Stimulated activated CD4-positive, alpha-beta T cell treated with anti-CD3 and anti-CD28 coated beads, Interleukin-4, amount 100 ng/mL, for 1 hour (primary cell): ENCODE measurements around the gene P3H2.

Source experiments
- DNase-seq: peaks from one replicate; pipeline ENCODE4 v3.0.0-alpha.2; 2020

P3H2 gene

DNA sequence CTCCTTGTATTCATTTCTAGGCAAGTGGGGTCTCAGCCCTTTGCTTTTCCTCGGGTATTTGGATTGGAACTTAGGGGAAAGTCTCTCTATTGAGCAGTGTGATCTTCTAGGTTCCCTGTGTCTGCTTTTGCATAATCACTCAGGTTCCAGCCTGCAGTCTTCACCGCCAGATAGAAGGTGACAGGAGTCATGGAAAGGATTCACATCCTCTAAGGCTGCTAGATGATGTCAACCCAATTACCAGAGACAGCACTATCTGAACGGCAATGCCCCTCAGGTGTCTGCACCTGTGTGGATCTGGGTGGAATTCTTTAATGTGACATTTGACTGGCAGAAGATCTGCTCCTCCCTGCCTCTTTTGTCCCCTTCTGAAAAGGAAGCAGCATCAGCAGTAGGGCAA is 177.7 kb downstream of the P3H2 start:
- DNase-seq: no peak

DNA sequence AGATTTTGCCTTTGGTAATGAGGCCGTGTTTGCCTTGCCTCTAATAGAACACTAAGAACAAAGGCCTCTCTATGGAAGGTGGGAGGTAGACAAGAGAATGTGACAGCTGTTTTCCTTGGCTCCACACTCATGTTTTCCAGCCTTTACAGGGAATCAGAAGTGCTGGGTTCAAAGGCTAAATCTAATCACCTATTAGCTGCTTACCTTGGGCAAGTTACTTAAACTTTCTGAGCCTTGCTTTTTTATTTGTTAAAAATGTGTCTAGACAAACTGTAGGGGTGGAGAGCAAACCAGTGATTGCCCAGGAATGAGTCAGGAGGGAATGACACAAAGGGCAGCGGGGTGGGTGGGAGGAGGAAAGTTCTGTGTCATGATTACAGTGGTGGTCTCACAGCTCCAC is 179.0 kb downstream of the P3H2 start:
- DNase-seq: no peak

DNA sequence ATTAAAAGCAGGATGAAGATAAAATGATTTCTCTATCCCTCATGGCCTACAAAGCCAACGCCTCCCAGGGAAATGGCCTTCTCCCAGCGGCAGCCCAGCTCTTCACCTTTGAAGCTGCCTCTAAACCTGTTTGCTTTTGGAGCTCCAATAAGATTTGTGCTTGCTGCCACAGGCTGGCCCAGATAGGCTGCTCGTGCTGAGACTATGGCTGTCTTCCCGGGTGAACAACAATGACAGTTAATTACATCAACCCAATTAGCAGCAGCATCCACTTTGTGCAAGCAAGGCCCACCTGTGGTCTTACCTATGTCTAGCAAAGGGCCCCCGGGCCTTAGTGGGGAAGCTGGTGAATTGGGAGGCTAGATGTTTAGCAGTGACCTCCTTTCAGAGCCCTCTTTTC is 179.6 kb downstream of the P3H2 start:
- no peak for DNase-seq

DNA sequence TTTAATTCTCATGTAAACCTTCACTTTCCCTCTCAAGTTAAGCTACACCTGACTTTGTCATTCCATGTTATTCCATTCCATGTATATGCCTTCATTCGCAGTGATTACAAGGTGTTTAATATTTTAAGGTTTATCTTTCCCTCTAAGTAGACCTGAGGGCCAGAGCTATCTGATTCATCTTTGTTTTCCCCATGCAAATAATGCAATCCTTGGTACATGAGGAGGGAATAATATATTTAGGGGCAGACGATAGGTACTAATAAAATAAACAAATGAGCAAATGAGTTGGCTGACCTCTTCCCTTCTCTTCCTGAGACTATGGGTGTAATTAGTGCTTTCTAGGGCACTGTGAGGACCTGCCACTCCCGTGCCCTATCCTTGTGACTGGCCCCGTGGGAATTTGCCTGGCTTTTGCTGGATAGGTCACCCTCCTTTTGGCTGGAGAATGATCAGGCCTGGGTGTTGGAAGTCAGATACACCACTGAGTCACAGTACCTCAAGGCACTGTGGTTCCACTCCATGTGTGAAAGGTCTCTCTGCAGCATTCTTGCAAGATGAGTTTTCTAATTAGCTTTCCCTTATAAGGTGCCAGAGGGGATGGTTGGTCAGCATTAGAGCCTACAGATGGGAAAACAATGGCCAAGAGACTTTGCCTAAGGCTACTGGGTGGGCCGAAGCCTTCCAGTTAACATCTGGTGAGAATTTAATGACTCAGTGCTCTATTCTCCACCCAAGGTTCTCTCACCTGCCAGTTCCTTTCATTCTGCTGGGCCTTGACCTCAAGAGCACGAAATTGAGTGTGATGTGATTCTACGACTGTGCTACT is 183.2 kb downstream of the P3H2 start:
- DNase-seq: no peak

DNA sequence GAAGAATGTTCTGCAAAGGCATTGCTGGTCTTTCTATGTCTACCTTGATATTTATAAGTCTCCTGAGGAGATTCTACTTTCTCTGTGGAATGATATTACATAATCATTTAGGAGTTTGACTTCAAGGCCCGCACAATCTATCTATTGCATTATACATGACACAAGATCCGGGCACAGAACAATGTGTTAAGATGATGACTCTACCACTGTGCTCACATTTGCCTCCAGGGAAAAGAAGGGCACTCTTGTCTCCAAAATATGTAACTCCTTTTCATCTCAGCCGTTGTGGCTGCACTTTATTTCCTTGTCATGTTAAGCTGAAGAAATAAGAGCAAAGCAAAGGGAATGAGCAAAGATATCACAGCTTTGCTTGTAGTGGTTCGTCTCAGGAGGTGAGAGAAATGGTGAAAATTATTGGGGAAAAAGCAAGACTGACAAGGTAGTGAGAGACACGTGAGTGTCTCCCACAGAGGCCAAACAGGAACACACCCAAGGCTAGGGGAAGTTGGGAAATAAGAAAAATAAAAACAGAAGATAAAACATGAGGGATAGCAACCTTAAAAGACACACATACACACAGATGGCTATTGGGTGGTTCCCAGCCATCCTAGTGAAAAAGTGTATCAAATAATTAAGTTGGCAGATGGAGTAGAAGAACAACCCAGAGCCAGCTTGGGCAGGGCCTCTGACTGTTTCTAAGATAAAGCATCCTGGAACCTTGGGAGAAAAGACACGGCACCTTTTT is 184.3 kb downstream of the P3H2 start:
- no peak for DNase-seq

DNA sequence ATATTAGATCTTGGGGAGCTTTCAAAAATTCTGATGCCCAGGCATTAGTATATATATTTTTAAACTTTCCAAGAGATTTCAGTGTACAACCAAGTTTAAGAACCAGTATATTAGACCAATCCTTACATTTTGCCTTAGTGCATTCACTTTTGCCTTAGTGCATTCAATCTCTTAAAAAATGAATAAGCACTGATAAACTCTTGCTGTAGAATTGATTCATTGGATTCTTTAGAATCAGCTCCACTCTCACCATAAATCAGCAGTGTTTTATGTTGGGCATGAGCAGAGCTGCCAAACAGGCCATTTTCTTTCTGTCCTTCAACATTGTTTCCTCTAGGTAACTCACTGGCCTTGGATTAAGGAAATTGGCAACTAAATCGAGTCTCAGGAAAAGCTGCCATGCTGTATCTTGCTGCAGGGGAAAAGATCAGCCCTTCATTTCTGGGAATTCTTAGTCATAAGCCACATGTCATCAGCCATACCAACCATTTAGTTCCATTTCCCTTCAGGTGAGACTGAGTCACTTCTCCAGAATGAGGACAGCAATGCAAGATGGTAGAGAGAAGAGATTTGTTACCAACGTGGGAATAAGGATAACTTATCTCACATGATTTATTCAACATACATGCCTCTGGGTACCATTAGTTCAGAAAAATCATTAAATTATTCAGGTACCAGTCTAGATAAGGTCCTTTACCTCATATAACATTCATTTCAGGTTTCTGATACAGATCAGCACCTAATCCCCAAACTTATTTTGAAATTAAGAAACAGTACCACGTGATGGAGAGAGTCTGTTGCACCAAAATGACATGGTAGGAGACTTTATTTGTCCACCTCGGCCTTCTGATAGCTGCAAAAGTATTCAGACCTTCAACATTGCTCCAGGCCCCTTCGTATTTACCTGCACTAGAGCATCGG is 192.5 kb downstream of the P3H2 start:
- DNase-seq: no peak

DNA sequence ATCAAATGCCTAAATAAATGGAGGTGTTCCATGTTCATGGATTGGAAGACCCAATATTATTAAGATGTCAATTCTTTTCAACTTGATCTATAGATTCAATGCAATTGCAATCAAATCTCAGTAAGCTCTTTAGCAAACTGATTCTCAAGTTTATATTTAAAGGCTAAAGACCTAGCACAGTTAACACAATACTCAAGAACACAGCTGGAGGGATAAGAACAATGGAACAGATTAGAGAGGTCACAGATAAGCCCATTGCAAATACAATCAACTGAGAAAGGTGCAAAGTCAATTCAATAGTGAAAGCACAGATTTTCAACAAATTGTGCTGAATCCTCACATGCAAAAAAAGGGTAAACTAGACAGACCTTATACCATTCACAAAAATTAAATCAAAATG is 198.9 kb downstream of the P3H2 start:
- no peak for DNase-seq

DNA sequence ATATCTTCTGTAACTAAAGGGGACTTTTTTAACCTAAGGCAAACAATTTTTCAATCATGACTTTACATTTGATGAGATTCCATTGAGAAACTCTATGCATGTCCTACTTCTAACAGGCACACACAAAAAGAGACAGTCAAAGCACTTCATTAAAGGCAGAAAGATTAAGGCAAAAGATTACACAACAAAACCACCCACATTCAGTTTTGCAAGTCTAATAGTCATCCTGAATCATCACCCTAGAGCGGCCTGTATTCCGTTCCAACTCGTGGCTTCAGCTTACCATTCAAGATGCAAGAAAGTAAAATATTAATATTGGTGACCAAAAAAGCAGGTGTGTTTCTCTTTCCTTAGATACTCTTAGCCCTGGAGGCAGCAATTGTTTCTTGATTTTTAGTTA is 205.9 kb downstream of the P3H2 start:
- DNase-seq: no peak

DNA sequence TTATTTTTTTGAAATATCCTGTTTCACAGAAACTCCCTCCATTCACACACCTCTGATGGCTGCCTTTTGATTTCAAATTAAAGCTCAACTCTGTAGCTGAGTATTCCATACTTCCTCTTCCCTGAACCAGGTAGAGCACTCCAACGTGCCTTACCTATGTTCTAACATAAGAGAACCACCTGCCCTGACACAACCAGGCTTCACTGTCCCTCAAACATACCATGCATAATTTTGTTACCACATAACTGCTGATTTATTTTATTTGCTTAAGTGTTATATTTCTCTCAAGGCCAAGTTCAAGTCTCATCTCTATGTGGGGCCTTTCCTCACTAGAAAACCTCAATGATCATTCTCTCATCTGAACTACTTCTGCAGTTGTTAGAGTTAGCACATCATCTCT is 209.7 kb downstream of the P3H2 start:
- DNase-seq: no peak

DNA sequence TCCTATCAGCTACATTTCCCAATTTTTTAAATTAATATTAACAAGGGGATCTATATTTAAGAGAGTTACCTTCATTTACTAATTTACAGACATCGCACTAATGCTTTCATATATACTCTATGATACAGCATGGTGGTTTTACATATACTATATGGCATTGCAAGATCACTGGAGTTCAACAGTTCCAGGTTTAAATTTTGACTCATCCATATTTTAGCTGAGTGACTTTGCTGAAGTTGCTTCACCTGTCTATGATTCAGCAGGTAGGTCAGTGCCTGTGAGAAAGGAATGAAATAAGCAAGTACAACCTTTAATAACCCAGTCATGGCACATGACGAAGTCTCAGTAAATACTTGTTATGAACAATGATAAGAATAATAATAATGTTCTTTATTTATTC is 211.1 kb downstream of the P3H2 start:
- DNase-seq: no peak

DNA sequence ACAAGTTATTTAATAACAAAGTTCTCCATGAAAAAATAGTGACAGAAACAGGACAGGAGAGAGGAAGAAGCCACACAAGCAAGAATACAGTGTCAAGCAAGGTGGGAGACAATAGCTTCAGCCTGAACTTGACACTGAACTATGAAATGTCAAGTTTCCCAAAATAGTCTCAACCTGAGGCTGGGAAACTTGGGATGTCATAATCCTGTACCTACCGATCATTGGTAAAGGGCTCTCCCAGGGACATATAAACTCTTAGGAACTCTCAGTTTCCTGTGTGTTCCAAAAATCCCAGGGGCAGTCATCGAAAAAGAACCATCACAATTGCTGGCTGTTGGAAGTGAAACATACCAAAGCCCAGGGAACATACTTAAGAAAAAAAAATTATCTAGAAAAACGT is 211.6 kb downstream of the P3H2 start:
- DNase-seq: no peak

DNA sequence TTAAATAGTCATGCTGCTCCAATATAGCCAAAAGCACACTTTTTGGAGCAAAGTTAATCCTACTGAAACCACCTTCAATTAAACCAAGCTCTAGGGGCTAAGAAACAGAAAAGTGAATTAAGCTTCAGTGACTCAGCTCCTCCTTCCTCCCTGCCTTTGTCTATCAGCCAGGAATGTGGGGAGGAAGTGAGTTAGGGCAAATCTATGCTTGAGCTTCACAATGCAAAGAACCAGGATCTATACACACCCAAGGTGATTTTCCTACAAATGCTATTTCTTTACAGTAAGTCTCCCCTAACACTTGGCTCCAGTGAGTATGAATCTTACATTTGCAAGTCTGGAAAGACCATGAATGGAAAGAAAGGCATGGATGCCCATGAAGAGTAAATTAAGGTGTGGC is 212.1 kb downstream of the P3H2 start:
- no peak for DNase-seq

DNA sequence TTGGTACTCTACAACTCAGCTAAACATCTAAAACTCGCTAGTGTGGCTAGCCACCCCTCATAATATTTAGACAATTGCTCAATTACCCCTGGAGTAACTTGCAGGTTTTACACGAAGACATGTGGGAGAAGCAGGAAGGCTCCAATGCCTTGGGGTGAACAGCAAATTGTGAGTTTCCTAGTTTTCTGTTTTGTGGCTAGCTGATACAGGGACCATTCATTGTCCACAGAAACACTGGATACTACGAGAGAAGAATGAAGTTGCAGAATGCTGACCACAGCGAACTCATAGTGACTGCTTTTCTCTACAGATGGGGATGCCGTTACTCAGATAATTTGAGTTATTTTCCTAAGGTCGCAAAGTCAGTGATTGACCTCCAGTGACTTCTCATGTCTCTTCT is 212.9 kb downstream of the P3H2 start:
- no peak for DNase-seq
